ENCODE measurements around the gene PBRM1. TPM values are rescaled to one million over a fixed set of nuclear protein-coding genes. Genes with fewer than 3 reads are reported as not detected.

The PBRM1 gene
- total and polyA plus RNA-seq, 2 of the 13 experiments (the other 11 are each of a cell fraction or from before 2014, with no cell fraction given), result 10.9 to 33.2 TPM

DNA sequence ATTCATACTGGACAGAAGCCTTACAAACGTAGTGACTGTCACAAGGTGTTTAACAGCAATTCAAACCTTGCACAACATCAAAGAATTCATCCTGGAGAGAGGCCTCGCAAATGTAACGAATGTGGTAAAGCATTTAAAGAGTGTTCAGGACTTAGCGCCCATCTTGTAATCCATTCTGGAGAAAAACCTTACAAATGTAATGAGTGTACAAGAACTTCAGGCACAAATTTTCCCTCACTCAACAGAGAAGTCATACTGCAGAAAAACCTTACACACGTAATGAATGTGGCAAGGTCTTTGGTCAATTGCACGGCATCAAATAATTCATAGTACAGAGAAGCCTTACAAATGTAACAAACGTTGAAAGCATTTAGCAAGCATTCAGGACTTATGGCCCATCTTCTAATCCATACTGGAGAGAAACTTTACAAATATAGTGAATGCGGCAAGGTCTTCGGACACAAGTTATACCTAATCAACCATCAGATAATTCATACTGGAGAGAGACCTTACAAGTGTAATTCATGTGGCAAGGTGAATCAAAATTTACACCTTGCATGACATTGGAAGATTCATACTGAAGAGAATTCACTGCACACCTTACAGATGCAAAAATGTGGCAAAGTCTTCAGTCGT lies 47.7 kb upstream of the PBRM1 start:
- peak; percentile 44 for FAIRE-seq
- BruUV-seq (replicated peaks), result no TSS peak
- WGBS (ENCODE audit: low lambda C conversion rate), result 92% methylated on average over 10 of the region's 10 CpGs

DNA sequence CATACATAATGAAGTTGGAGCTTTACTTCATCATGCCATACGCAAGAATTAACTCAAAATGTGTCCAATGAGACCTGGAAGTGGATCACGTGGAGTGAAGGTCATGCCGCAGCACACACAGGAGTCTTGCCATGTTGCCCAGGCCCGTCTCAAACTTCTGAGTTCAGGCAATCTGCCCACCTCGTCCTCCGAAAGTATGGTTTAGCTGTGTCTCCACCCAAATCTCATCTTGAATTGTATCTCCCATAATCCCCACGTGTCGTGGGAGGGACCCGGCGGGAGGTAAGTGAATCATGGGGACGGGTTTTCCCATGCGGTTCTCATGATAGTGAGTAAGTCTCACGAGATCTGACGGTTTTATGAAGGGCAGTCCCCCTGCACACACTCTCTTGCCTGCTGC lies 45.9 kb upstream of the PBRM1 start:
- ATAC-seq, result no peak
- no peaks in the 10 kb centered on the region for H3K79me2 ChIP-seq (ENCODE audit: insufficient read depth, low read length)
- intact Hi-C loops (cut with micrococcal nuclease; ENCODE audit: unreplicated experiment) (no loop called here), in situ Hi-C loops (cut with HindIII; ENCODE audit: extremely low pct_ligation_motif_present, low pct_unique_long_range_greater_than_20kb) (no loop called here)
- peaks cover 4% of the 10 kb centered on the region; the same call in 1 of the 2 replicates for H3K9me3 ChIP-seq (ENCODE audit: low read length)
- H3K4me1 ChIP-seq (ENCODE audit: insufficient read depth, low read length), result no peaks in the 10 kb centered on the region
- ChIA-PET POLR2A (no interaction called here), CTCF (ENCODE audit: low intra/inter-chr PET ratio, low total read pairs) (no interaction called here)
- FAIRE-seq, result no peak
- WGBS (ENCODE audit: low lambda C conversion rate), result 88% methylated on average over 14 of the region's 14 CpGs
- TF ChIP-seq PLRG1 (conservative IDR thresholded peaks at IDR 0.05) (no peak), JDP2 (CRISPR knock-in tag; IDR thresholded peaks at IDR 0.05; ENCODE audit: borderline replicate concordance) (no peak), ZNF296 (CRISPR knock-in tag; conservative IDR thresholded peaks at IDR 0.05) (no peak), PRMT3 (CRISPR knock-in tag; IDR thresholded peaks at IDR 0.05; ENCODE audit: borderline replicate concordance, low read depth) (no peak), ZNF615 (CRISPR knock-in tag; IDR thresholded peaks at IDR 0.05; ENCODE audit: borderline replicate concordance) (no peak), ZFYVE20 (CRISPR knock-in tag; IDR thresholded peaks at IDR 0.05; ENCODE audit: borderline replicate concordance, low read depth) (no peak)
- TF ChIP-seq, protein P1, sequence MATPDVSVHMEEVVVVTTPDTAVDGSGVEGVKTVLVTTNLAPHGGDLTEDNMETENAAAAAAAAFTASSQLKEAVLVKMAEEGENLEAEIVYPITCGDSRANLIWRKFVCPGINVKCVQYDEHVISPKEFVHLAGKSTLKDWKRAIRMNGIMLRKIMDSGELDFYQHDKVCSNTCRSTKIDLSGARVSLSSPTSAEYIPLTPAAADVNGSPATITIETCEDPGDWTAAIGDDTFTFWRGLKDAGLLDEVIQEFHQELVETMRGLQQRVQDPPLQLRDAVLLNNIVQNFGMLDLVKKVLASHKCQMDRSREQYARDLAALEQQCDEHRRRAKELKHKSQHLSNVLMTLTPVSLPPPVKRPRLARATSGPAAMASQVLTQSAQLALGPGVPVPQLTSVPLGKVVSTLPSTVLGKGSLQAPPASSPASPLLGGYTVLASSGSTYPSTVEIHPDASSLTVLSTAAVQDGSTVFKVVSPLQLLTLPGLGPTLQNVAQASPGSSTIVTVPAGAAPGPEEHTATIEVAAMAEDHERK (CRISPR knock-in tag; IDR thresholded peaks at IDR 0.05; ENCODE audit: low read depth), result no peak
- H3K36me3 ChIP-seq (replicated peaks in 1 of 2; ENCODE audit: control insufficient read depth in 1 of 2, insufficient read depth in 2 of 2, low read length in 2 of 2), result peaks cover 6 to 36% of the 10 kb centered on the region in 2 experiments; a peak in 3 of 5 replicates
- DNase-seq (ENCODE audit: low spot score), result no peak
- no peak overlapping the region for H2AFZ ChIP-seq (ENCODE audit: low read length)
- no peaks in the 10 kb centered on the region for H4K20me1 ChIP-seq (ENCODE audit: insufficient read depth, low read length)
- H3K4me2 ChIP-seq (ENCODE audit: low read depth, low read length), result no peak overlapping the region
- no peaks in the 10 kb centered on the region for H3K27me3 ChIP-seq (ENCODE audit: control insufficient read depth in 1 of 2, insufficient read depth in 2 of 2, low read length in 2 of 2)
- H3K9ac ChIP-seq (ENCODE audit: insufficient read depth, low read depth, low read length), result no peak overlapping the region
- no peak overlapping the region for H3K4me3 ChIP-seq (replicated peaks in 1 of 3; ENCODE audit: insufficient read depth in 1 of 3, low read depth in 2 of 3, low read length in 3 of 3)
- BruUV-seq (replicated peaks), result no TSS peak
- no peak overlapping the region for H3K27ac ChIP-seq (ENCODE audit: extremely low read length, insufficient read depth, low read length)

More for the DNA sequence above, 47.7 kb upstream of the PBRM1 start:
- Histone ChIP-seq H3K4me1 (ENCODE audit: insufficient read depth, low read length) (no peaks in the 10 kb centered on the region), H4K20me1 (ENCODE audit: insufficient read depth, low read length) (no peaks in the 10 kb centered on the region), H3K4me3 (replicated peaks in 1 of 3; ENCODE audit: insufficient read depth in 1 of 3, low read depth in 2 of 3, low read length in 3 of 3) (no peak overlapping the region), H3K27me3 (ENCODE audit: control insufficient read depth in 1 of 2, insufficient read depth in 2 of 2, low read length in 2 of 2) (no peaks in the 10 kb centered on the region), H3K9me3 (ENCODE audit: low read length) (peaks cover 2% of the 10 kb centered on the region; the same call in 1 of the 2 replicates), H3K36me3 (replicated peaks in 1 of 2; ENCODE audit: control insufficient read depth in 1 of 2, insufficient read depth in 2 of 2, low read length in 2 of 2) (peaks cover 8 to 45% of the 10 kb centered on the region in 2 experiments; a peak in 4 of 5 replicates), H3K4me2 (ENCODE audit: low read depth, low read length) (no peak overlapping the region), H3K79me2 (ENCODE audit: insufficient read depth, low read length) (no peaks in the 10 kb centered on the region), H3K27ac (ENCODE audit: extremely low read length, insufficient read depth, low read length) (no peak overlapping the region), H2AFZ (ENCODE audit: low read length) (no peak overlapping the region), H3K9ac (ENCODE audit: insufficient read depth, low read depth, low read length) (no peak overlapping the region)
- DNase-seq (ENCODE audit: low spot score) (no peak), ATAC-seq (no peak)
- CTCF ChIA-PET (ENCODE audit: low intra/inter-chr PET ratio, low total read pairs), result no interaction called here
- TF ChIP-seq ZNF607 (CRISPR knock-in tag; IDR thresholded peaks at IDR 0.05; ENCODE audit: borderline replicate concordance), result no peak
- no peak for TF ChIP-seq ZNF496 (CRISPR knock-in tag; IDR thresholded peaks at IDR 0.05; ENCODE audit: insufficient replicate concordance)
- no peak for TF ChIP-seq TBX3 (IDR thresholded peaks at IDR 0.05; ENCODE audit: borderline replicate concordance)
- TF ChIP-seq ISL2 (CRISPR knock-in tag; IDR thresholded peaks at IDR 0.05), result no peak
- TF ChIP-seq SOX6 (IDR thresholded peaks at IDR 0.05), result no peak
- TF ChIP-seq SOX6 (CRISPR knock-in tag; IDR thresholded peaks at IDR 0.05), result no peak
- no peak for TF ChIP-seq ZNF672 (CRISPR knock-in tag; IDR thresholded peaks at IDR 0.05)
- TF ChIP-seq, protein P2, sequence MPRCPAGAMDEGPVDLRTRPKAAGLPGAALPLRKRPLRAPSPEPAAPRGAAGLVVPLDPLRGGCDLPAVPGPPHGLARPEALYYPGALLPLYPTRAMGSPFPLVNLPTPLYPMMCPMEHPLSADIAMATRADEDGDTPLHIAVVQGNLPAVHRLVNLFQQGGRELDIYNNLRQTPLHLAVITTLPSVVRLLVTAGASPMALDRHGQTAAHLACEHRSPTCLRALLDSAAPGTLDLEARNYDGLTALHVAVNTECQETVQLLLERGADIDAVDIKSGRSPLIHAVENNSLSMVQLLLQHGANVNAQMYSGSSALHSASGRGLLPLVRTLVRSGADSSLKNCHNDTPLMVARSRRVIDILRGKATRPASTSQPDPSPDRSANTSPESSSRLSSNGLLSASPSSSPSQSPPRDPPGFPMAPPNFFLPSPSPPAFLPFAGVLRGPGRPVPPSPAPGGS (CRISPR knock-in tag; IDR thresholded peaks at IDR 0.05), result no peak
- TF ChIP-seq CC2D1A (CRISPR knock-in tag; IDR thresholded peaks at IDR 0.05), result no peak
- in situ Hi-C loops (cut with HindIII; ENCODE audit: extremely low pct_ligation_motif_present, low pct_unique_long_range_greater_than_20kb) (no loop called here), intact Hi-C loops (cut with micrococcal nuclease; ENCODE audit: unreplicated experiment) (no loop called here)
- POLR2A ChIA-PET, result no interaction called here
